ENCODE results near the gene ZDHHC7. TPM values are rescaled to one million over a fixed set of nuclear protein-coding genes. Genes with fewer than 3 reads are reported as not detected.

The ZDHHC7 gene
- total RNA-seq, 2 donors from 2014 or later: 17.5 to 39.2 TPM

GRCh38 chr16:84948851-84949610, 62.3 kb downstream of the ZDHHC7 start:
- TF ChIP-seq CTCF (IDR thresholded peaks at IDR 0.05): no peak
- WGBS, 2 donors: 56 to 74% methylated on average over 10 of the region's 10 CpGs
- intact Hi-C loops (cut with DNase I): loop anchor here (5.0 kb wide), 1 partner anchor 197 kb away; no protein-coding TSS in a partner anchor

DNA sequence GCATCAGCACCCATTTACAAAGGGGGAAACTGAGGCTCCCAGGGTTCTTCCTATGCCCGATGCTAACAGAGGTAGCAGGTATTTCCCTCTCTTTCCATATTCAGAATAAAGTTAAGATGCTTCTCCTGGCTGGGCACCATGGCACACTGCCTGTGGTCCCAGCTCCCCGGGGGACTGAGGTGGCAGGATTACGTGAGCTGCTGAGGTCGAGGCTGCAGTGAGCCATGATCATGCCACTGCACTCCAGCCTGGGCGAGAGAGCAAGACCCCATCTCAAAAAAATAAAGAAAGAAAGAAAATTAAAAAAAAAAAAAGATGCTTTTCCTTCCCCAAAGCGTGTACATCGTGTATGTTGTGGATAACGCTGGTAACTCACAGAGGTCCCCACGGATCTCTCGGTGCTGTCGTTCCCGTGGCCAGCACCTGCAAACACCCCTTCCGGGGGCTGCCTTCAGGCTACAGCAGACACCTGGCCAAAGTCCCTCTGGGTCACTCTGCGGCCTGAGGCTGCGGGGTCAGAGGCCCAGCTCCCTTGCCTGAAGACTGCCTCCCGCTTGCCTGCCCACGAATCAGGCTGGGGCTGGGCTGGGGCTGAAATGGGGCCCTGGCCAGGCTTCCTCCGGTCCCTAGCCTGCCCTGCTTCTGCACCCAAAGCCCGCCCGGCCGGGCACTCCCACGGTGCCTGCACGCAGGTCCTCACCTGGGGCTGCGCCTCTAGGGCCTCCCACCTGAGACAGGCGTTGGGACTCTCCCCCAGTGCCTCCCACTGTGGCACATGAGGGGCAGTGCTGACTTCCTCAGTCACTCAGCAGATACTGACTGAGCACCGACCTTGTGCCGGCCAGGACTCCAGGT, 63.1 kb downstream of the ZDHHC7 start:
- no peak for ATAC-seq
- no peak for TF ChIP-seq CTCF (IDR thresholded peaks at IDR 0.05)
- no peak for DNase-seq
- Histone ChIP-seq H3K27me3 (no peaks in the 10 kb centered on the region), H3K4me3 (no peak overlapping the region), H3K4me1 (peaks cover 15% of the 10 kb centered on the region), H3K9me3 (no peaks in the 10 kb centered on the region), H3K36me3 (replicated peaks in 1 of 2; ENCODE audit: insufficient read depth in 1 of 2, low read depth in 2 of 2) (no peaks in the 10 kb centered on the region), H3K27ac (no peak overlapping the region)
- intact Hi-C loops (cut with DNase I): loop anchor here (5.0 kb wide), 1 partner anchor 196 kb away; no protein-coding TSS in a partner anchor
- 64 to 81% methylated on average over 20 to 21 of the region's 27 CpGs for WGBS, 2 donors

More at GRCh38 chr16:84948851-84949610, 62.3 kb downstream of the ZDHHC7 start:
- H3K27ac ChIP-seq: no peak overlapping the region
- DNase-seq: no peak
- peaks cover 19% of the 10 kb centered on the region for H3K4me1 ChIP-seq
- H3K36me3 ChIP-seq (replicated peaks in 1 of 2; ENCODE audit: insufficient read depth in 1 of 2, low read depth in 2 of 2): no peaks in the 10 kb centered on the region
- H3K9me3 ChIP-seq: no peaks in the 10 kb centered on the region
- H3K27me3 ChIP-seq: no peaks in the 10 kb centered on the region
- no peak overlapping the region for H3K4me3 ChIP-seq
- ATAC-seq: no peak

GRCh38 chr16:84947022-84947421, 64.3 kb downstream of the ZDHHC7 start:
- Histone ChIP-seq H3K27me3 (no peaks in the 10 kb centered on the region), H3K9me3 (no peaks in the 10 kb centered on the region), H3K27ac (no peak overlapping the region), H3K36me3 (replicated peaks in 1 of 2; ENCODE audit: insufficient read depth in 1 of 2, low read depth in 2 of 2) (no peaks in the 10 kb centered on the region), H3K4me3 (no peak overlapping the region), H3K4me1 (peaks cover 3% of the 10 kb centered on the region)
- ATAC-seq (no peak), DNase-seq (peak in 1 of 4 donors; percentile 33)
- 59 to 76% methylated on average over 9 of the region's 9 CpGs for WGBS, 2 donors
- intact Hi-C loops (cut with DNase I): loop anchor here (5.0 kb wide), 1 partner anchor 195 kb away; no protein-coding TSS in a partner anchor
- no peak for TF ChIP-seq CTCF (IDR thresholded peaks at IDR 0.05)
- TF ChIP-seq POLR2A (IDR thresholded peaks at IDR 0.05): no peak

- intact Hi-C loops (cut with DNase I): no loop called here
- Histone ChIP-seq H3K27me3 (no peaks in the 10 kb centered on the region), H3K4me3 (no peak overlapping the region), H3K27ac (no peak overlapping the region), H3K4me1 (no peaks in the 10 kb centered on the region), H3K9me3 (no peaks in the 10 kb centered on the region), H3K36me3 (replicated peaks in 1 of 2; ENCODE audit: insufficient read depth in 1 of 2, low read depth in 2 of 2) (no peaks in the 10 kb centered on the region)
- TF ChIP-seq CTCF (IDR thresholded peaks at IDR 0.05): no peak
- TF ChIP-seq POLR2A (IDR thresholded peaks at IDR 0.05): no peak
- DNase-seq: no peak
- ATAC-seq: no peak
- WGBS, 2 donors: 75 to 79% methylated on average over 4 of the region's 4 CpGs
Measured at GRCh38 chr16:84943620-84944019, 67.7 kb downstream of the ZDHHC7 start.

All from body of pancreas (tissue), 4 donors.